ENCODE measurements around the gene HOXA3.

The HOXA3 gene

GRCh38 chr7:27124096-27124901, 28.1 kb downstream of the HOXA3 start:
- Histone ChIP-seq H3K4me1 (ENCODE audit: control insufficient read depth in 1 of 2, insufficient read depth in 2 of 2, low read length in 2 of 2) (peaks cover 17 to 49% of the 10 kb centered on the region in 2 donors), H3K27me3 (ENCODE audit: low read depth, low read length) (no peaks in the 10 kb centered on the region), H3K9me3 (ENCODE audit: control insufficient read depth in 1 of 2, low read length in 2 of 2) (no peaks in the 10 kb centered on the region), H3K27ac (ENCODE audit: low read length) (peak overlapping the region; percentile 89), H3K4me3 (ENCODE audit: low read depth in 1 of 2, low read length in 2 of 2) (peak overlapping the region; percentile 56 to 62), H3K36me3 (ENCODE audit: control insufficient read depth in 1 of 2, insufficient read depth in 2 of 2, low read length in 2 of 2) (no peaks in the 10 kb centered on the region)

DNA sequence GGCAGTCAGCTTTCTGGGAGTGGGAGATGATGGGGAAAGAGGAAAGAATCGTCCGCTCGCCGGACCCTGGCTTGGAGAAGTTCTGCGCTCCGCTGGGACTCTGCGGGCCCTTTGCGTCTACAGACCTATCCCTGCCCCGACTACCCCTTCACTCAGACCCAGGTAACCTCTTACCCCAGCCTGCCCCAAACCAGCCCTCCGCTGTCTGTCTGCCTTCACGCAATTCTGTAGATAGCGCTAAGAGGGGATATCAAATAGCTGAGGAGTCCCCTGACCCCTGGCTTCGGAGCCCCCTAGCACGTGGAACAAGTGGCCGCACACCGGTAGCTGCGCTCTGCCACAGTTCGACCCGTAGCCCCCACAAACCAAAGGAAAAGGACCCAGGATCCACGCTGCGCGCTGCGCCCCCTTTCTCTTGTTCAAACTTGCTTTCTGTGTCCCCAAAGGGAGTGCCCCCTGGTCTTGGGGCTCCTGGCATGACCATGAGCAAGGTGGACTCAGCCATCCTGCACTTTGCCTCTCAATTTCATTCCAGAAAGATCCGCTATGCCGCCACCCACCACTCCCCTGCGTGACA, 28.8 kb downstream of the HOXA3 start:
- H3K4me3 ChIP-seq (ENCODE audit: low read depth in 1 of 2, low read length in 2 of 2): peak overlapping the region; percentile 56 to 62
- no peaks in the 10 kb centered on the region for H3K27me3 ChIP-seq (ENCODE audit: low read depth, low read length)

GRCh38 chr7:27123007-27123476, 29.3 kb downstream of the HOXA3 start:
- peak overlapping the region; percentile 89 for H3K27ac ChIP-seq (ENCODE audit: low read length)
- H3K4me1 ChIP-seq (ENCODE audit: control insufficient read depth in 1 of 2, insufficient read depth in 2 of 2, low read length in 2 of 2): peaks cover 22 to 47% of the 10 kb centered on the region in 2 donors
- no peaks in the 10 kb centered on the region for H3K9me3 ChIP-seq (ENCODE audit: control insufficient read depth in 1 of 2, low read length in 2 of 2)
- peak overlapping the region; percentile 56 to 62 for H3K4me3 ChIP-seq (ENCODE audit: low read depth in 1 of 2, low read length in 2 of 2)
- H3K27me3 ChIP-seq (ENCODE audit: low read depth, low read length): no peaks in the 10 kb centered on the region
- no peaks in the 10 kb centered on the region for H3K36me3 ChIP-seq (ENCODE audit: control insufficient read depth in 1 of 2, insufficient read depth in 2 of 2, low read length in 2 of 2)

More for the DNA sequence above, 28.8 kb downstream of the HOXA3 start:
- H3K27ac ChIP-seq (ENCODE audit: low read length): peak overlapping the region; percentile 89
- no peaks in the 10 kb centered on the region for H3K9me3 ChIP-seq (ENCODE audit: control insufficient read depth in 1 of 2, low read length in 2 of 2)
- H3K36me3 ChIP-seq (ENCODE audit: control insufficient read depth in 1 of 2, insufficient read depth in 2 of 2, low read length in 2 of 2): no peaks in the 10 kb centered on the region
- peaks cover 21 to 50% of the 10 kb centered on the region in 2 donors for H3K4me1 ChIP-seq (ENCODE audit: control insufficient read depth in 1 of 2, insufficient read depth in 2 of 2, low read length in 2 of 2)

- H3K9me3 ChIP-seq (ENCODE audit: control insufficient read depth in 1 of 2, low read length in 2 of 2): no peaks in the 10 kb centered on the region
- peak overlapping the region; percentile 89 for H3K27ac ChIP-seq (ENCODE audit: low read length)
Observed at GRCh38 chr7:27122077-27122910, 30.1 kb downstream of the HOXA3 start.

DNA sequence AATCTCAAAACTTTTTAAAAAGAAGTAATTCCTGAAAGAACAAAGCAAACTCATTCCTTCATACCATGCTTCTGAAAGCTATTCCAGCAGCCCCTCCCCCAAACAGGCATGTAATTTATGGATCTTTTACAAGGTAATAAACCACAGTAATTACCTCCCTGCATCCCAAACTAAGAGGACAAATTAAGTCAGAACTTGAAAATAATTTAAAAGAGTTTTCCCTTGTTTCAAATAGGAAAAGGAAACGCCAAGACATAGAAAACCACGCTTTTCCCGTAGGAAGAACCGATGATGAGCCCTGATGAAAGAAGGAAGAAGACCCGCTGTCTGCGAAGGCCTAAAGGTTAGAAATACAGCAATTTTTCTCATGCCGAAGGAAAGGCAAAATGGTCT, 30.7 kb downstream of the HOXA3 start:
- H3K27ac ChIP-seq (ENCODE audit: low read length): peak overlapping the region; percentile 89
- peak overlapping the region; percentile 56 to 62 for H3K4me3 ChIP-seq (ENCODE audit: low read depth in 1 of 2, low read length in 2 of 2)
- H3K9me3 ChIP-seq (ENCODE audit: control insufficient read depth in 1 of 2, low read length in 2 of 2): no peaks in the 10 kb centered on the region
- H3K4me1 ChIP-seq (ENCODE audit: control insufficient read depth in 1 of 2, insufficient read depth in 2 of 2, low read length in 2 of 2): peaks cover 16 to 34% of the 10 kb centered on the region in 2 donors
- no peaks in the 10 kb centered on the region for H3K27me3 ChIP-seq (ENCODE audit: low read depth, low read length)
- no peaks in the 10 kb centered on the region for H3K36me3 ChIP-seq (ENCODE audit: control insufficient read depth in 1 of 2, insufficient read depth in 2 of 2, low read length in 2 of 2)

More at GRCh38 chr7:27122077-27122910, 30.1 kb downstream of the HOXA3 start:
- peaks cover 22 to 40% of the 10 kb centered on the region in 2 donors for H3K4me1 ChIP-seq (ENCODE audit: control insufficient read depth in 1 of 2, insufficient read depth in 2 of 2, low read length in 2 of 2)
- no peaks in the 10 kb centered on the region for H3K27me3 ChIP-seq (ENCODE audit: low read depth, low read length)
- no peaks in the 10 kb centered on the region for H3K36me3 ChIP-seq (ENCODE audit: control insufficient read depth in 1 of 2, insufficient read depth in 2 of 2, low read length in 2 of 2)
- H3K4me3 ChIP-seq (ENCODE audit: low read depth in 1 of 2, low read length in 2 of 2): peak overlapping the region; percentile 56 to 62

- Histone ChIP-seq H3K27me3 (ENCODE audit: low read depth, low read length) (no peaks in the 10 kb centered on the region), H3K27ac (ENCODE audit: low read length) (peak overlapping the region; percentile 94), H3K4me1 (ENCODE audit: control insufficient read depth in 1 of 2, insufficient read depth in 2 of 2, low read length in 2 of 2) (peaks cover 7 to 22% of the 10 kb centered on the region in 2 donors), H3K36me3 (ENCODE audit: control insufficient read depth in 1 of 2, insufficient read depth in 2 of 2, low read length in 2 of 2) (no peaks in the 10 kb centered on the region), H3K4me3 (ENCODE audit: low read depth in 1 of 2, low read length in 2 of 2) (peak overlapping the region; percentile 32 to 68), H3K9me3 (ENCODE audit: control insufficient read depth in 1 of 2, low read length in 2 of 2) (no peaks in the 10 kb centered on the region)
Observed at GRCh38 chr7:27119412-27119911, 32.9 kb downstream of the HOXA3 start.

GRCh38 chr7:27118580-27118979, 33.8 kb downstream of the HOXA3 start:
- Histone ChIP-seq H3K4me1 (ENCODE audit: control insufficient read depth in 1 of 2, insufficient read depth in 2 of 2, low read length in 2 of 2) (peaks cover 5 to 22% of the 10 kb centered on the region in 2 donors), H3K27me3 (ENCODE audit: low read depth, low read length) (no peaks in the 10 kb centered on the region), H3K36me3 (ENCODE audit: control insufficient read depth in 1 of 2, insufficient read depth in 2 of 2, low read length in 2 of 2) (no peaks in the 10 kb centered on the region), H3K9me3 (ENCODE audit: control insufficient read depth in 1 of 2, low read length in 2 of 2) (no peaks in the 10 kb centered on the region), H3K4me3 (ENCODE audit: low read depth in 1 of 2, low read length in 2 of 2) (peak overlapping the region; percentile 68 to 80), H3K27ac (ENCODE audit: low read length) (peak overlapping the region; percentile 94)

DNA sequence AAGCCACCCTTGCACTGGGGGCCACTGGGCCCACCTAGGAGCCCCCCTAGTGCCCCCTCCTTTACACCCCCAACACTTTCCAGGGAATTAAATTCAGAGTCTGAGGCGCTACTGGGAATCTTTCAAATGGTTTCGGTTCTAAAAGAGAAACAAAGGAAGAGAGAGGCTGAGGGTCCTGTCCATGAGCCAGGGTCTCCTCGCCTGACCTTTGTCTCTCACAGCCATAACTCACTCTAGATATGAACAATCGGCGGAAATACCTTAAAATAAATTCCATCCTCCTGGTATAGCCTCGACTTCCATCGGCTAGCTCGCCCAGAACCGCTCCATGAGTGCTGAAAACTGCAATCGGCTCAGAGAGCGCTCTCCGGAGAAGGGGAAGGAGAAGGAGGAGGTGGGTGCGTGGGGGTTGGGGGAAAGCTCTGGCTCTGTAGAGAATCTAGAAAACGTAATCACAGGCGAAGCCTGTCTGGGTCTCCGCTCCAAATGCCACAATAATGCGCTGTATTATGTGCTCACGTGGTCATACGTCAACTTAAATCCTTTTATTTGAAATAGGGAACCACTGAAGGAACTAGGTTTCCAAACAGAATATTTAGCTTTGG, 34.4 kb downstream of the HOXA3 start:
- peaks cover 5 to 22% of the 10 kb centered on the region in 2 donors for H3K4me1 ChIP-seq (ENCODE audit: control insufficient read depth in 1 of 2, insufficient read depth in 2 of 2, low read length in 2 of 2)
- H3K36me3 ChIP-seq (ENCODE audit: control insufficient read depth in 1 of 2, insufficient read depth in 2 of 2, low read length in 2 of 2): no peaks in the 10 kb centered on the region
- H3K9me3 ChIP-seq (ENCODE audit: control insufficient read depth in 1 of 2, low read length in 2 of 2): no peaks in the 10 kb centered on the region
- H3K4me3 ChIP-seq (ENCODE audit: low read depth in 1 of 2, low read length in 2 of 2): peak overlapping the region; percentile 68 to 80
- H3K27me3 ChIP-seq (ENCODE audit: low read depth, low read length): no peaks in the 10 kb centered on the region
- peak overlapping the region; percentile 94 for H3K27ac ChIP-seq (ENCODE audit: low read length)

GRCh38 chr7:27116962-27117886, 35.2 kb downstream of the HOXA3 start:
- peaks cover 5 to 22% of the 10 kb centered on the region in 2 donors for H3K4me1 ChIP-seq (ENCODE audit: control insufficient read depth in 1 of 2, insufficient read depth in 2 of 2, low read length in 2 of 2)
- H3K36me3 ChIP-seq (ENCODE audit: control insufficient read depth in 1 of 2, insufficient read depth in 2 of 2, low read length in 2 of 2): no peaks in the 10 kb centered on the region
- peak overlapping the region; percentile 94 for H3K27ac ChIP-seq (ENCODE audit: low read length)
- H3K27me3 ChIP-seq (ENCODE audit: low read depth, low read length): no peaks in the 10 kb centered on the region
- H3K4me3 ChIP-seq (ENCODE audit: low read depth in 1 of 2, low read length in 2 of 2): peak overlapping the region; percentile 68 to 80
- no peaks in the 10 kb centered on the region for H3K9me3 ChIP-seq (ENCODE audit: control insufficient read depth in 1 of 2, low read length in 2 of 2)
